ENCODE results near the gene ZNF462. TPM values are rescaled to one million over a fixed set of nuclear protein-coding genes. Genes with fewer than 3 reads are reported as not detected.

ZNF462 gene
- polyA plus RNA-seq, 10 donors: 7.7 to 12.9 (median 9.2) TPM

GRCh38 chr9:106994463-106994862 lies 131.5 kb downstream of the ZNF462 start:
- DNase-seq: peak in 1 of 3 donors; percentile 10

- no peak for DNase-seq
Measured at GRCh38 chr9:107000218-107000617, 137.3 kb downstream of the ZNF462 start.

GRCh38 chr9:107005201-107005600 lies 142.2 kb downstream of the ZNF462 start:
- no peak for DNase-seq

GRCh38 chr9:107007402-107007801 lies 144.4 kb downstream of the ZNF462 start:
- no peak for DNase-seq

- DNase-seq: no peak
Measured at GRCh38 chr9:107008011-107008410, 145.0 kb downstream of the ZNF462 start.

GRCh38 chr9:107008447-107008846 lies 145.5 kb downstream of the ZNF462 start:
- no peak for DNase-seq

- no peak for DNase-seq
Measured at GRCh38 chr9:107016383-107016782, 153.4 kb downstream of the ZNF462 start.

GRCh38 chr9:107018861-107019545 lies 156.0 kb downstream of the ZNF462 start:
- peak; percentile 38 to 64 (median 53) for DNase-seq

- peak; percentile 76 to 89 (median 85) for DNase-seq
Measured at GRCh38 chr9:107020040-107020530, 157.1 kb downstream of the ZNF462 start.

GRCh38 chr9:107024193-107024592 lies 161.2 kb downstream of the ZNF462 start:
- DNase-seq: no peak

GRCh38 chr9:107025260-107026035 lies 162.5 kb downstream of the ZNF462 start:
- no peak for DNase-seq

- DNase-seq: no peak
Measured at GRCh38 chr9:107029146-107029545, 166.2 kb downstream of the ZNF462 start.

- no peak for DNase-seq
Measured at GRCh38 chr9:107033966-107034365, 171.0 kb downstream of the ZNF462 start.

- no peak for DNase-seq
Measured at GRCh38 chr9:107034831-107035230, 171.9 kb downstream of the ZNF462 start.

- no peak for DNase-seq
Measured at GRCh38 chr9:107036367-107036766, 173.4 kb downstream of the ZNF462 start.

GRCh38 chr9:107039542-107039941 lies 176.6 kb downstream of the ZNF462 start:
- peak in 1 of 3 donors; percentile 87 for DNase-seq

- no peak for DNase-seq
Measured at GRCh38 chr9:107042606-107043005, 179.6 kb downstream of the ZNF462 start.

GRCh38 chr9:107043886-107044285 lies 180.9 kb downstream of the ZNF462 start:
- DNase-seq: no peak

GRCh38 chr9:107044872-107045271 lies 181.9 kb downstream of the ZNF462 start:
- no peak for DNase-seq

GRCh38 chr9:107046692-107047091 lies 183.7 kb downstream of the ZNF462 start:
- no peak for DNase-seq

- DNase-seq: peak in 2 of 3 donors; percentile 21 to 63
Measured at GRCh38 chr9:107049046-107049802, 186.3 kb downstream of the ZNF462 start.

- no peak for DNase-seq
Measured at GRCh38 chr9:107049803-107050184, 186.8 kb downstream of the ZNF462 start.

All from muscle of back (tissue), 11 donors.